ENCODE measurements around the gene ZNF804A. TPM values are rescaled to one million over a fixed set of nuclear protein-coding genes. Genes with fewer than 3 reads are reported as not detected.

Gene ZNF804A
- total and polyA plus RNA-seq, 2 of the 8 experiments (the other 6 are each of a cell fraction or from before 2014, with no cell fraction given) = 0.02 TPM; not detected in 1

DNA sequence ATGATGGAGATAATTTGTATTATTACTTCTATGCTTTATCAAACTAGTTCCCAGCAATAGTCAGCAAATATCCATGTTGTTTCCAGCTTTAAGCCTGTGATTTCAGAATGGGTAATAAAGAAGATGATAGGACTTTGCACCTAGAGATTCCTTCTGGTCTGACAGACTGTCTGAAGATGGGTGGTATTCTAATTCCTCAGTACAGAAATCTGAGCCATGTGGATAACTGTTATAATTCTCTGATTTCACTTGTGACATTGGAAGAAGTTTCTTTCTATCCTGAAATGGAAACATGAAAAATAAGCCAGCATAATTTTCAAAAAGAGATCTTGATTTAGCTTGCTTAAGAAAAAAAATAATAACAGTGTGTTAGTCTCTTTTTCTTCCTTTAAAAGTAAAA lies 130.1 kb downstream of the ZNF804A start:
- H3K4me1 ChIP-seq (replicated peaks in 1 of 4; ENCODE audit: control insufficient read depth in 3 of 4, insufficient read depth in 4 of 4, low read length in 3 of 4) = no peaks in the 10 kb centered on the region
- H3K4ac ChIP-seq (replicated peaks; ENCODE audit: insufficient read length, low read depth, low read length) = no peak overlapping the region
- H3K36me3 ChIP-seq (ENCODE audit: control insufficient read depth in 2 of 4, insufficient read depth in 4 of 4, low read length in 3 of 4) = no peaks in the 10 kb centered on the region
- H3K27me3 ChIP-seq (replicated peaks in 1 of 4; ENCODE audit: control insufficient read depth in 3 of 4, extremely low read depth in 1 of 4, insufficient read depth in 3 of 4, low read length in 3 of 4) = no peaks in the 10 kb centered on the region
- no peaks in the 10 kb centered on the region for H4K20me1 ChIP-seq (replicated peaks in 1 of 2; ENCODE audit: control insufficient read depth in 1 of 2, insufficient read depth in 2 of 2, low read length in 2 of 2)
- H3K9ac ChIP-seq (replicated peaks in 1 of 4; ENCODE audit: extremely low read depth in 1 of 4, low read depth in 3 of 4, low read length in 3 of 4) = no peak overlapping the region
- H3K14ac ChIP-seq (ENCODE audit: insufficient read length) = no peak overlapping the region
- POLR2A ChIA-PET (ENCODE audit: partially characterized antibody) = no interaction called here
- no peaks in the 10 kb centered on the region for H3K79me2 ChIP-seq (ENCODE audit: control insufficient read depth in 1 of 2, insufficient read depth in 2 of 2, low read length in 2 of 2)
- DNase-seq (ENCODE audit: low read depth in 1 of 2, low spot score in 2 of 2) (no peak), FAIRE-seq (no peak)
- H3K27ac ChIP-seq (ENCODE audit: low read depth, low read length) = no peak overlapping the region
- no peak overlapping the region for H2BK12ac ChIP-seq (ENCODE audit: low read depth, low read length)
- no peak overlapping the region for H4K5ac ChIP-seq (ENCODE audit: insufficient read length, low read depth, low read length)
- H3K23ac ChIP-seq (ENCODE audit: insufficient read length) = no peak overlapping the region
- H3K9me3 ChIP-seq (ENCODE audit: insufficient read depth in 2 of 2, low read depth in 1 of 2, low read length in 1 of 2) = no peaks in the 10 kb centered on the region
- H2BK5ac ChIP-seq (ENCODE audit: low read depth, low read length) = no peak overlapping the region
- H3K79me1 ChIP-seq (ENCODE audit: low read depth, low read length) = no peaks in the 10 kb centered on the region
- H2AFZ ChIP-seq (ENCODE audit: low read length) = no peak overlapping the region
- TF ChIP-seq SP4 (IDR thresholded peaks at IDR 0.05; ENCODE audit: low read length) = no peak
- TF ChIP-seq SUZ12 (IDR thresholded peaks at IDR 0.05; ENCODE audit: low read length) = no peak
- no peak for TF ChIP-seq SP2 (IDR thresholded peaks at IDR 0.05; ENCODE audit: low read length)
- no peak for TF ChIP-seq CBX8 (IDR thresholded peaks at IDR 0.05; ENCODE audit: borderline replicate concordance, low read depth, low read length)
- no peak for TF ChIP-seq ZNF274 (IDR thresholded peaks at IDR 0.05; ENCODE audit: borderline replicate concordance, extremely low read depth, low read length)
- TF ChIP-seq RFX5 (IDR thresholded peaks at IDR 0.05; ENCODE audit: borderline replicate concordance, low read depth, low read length) = no peak
- TF ChIP-seq POLR2AphosphoS5 (IDR thresholded peaks at IDR 0.05; ENCODE audit: low read depth, low read length) = no peak
- no peak for TF ChIP-seq TBP (IDR thresholded peaks at IDR 0.05; ENCODE audit: low read depth, low read length)
- TF ChIP-seq NRF1 (IDR thresholded peaks at IDR 0.05; ENCODE audit: low read depth, low read length) = no peak
- no peak for TF ChIP-seq CHD1 (IDR thresholded peaks at IDR 0.05; ENCODE audit: low read depth, low read length)
- TF ChIP-seq CEBPB (IDR thresholded peaks at IDR 0.05; ENCODE audit: low read depth, low read length) = no peak
- no peak for TF ChIP-seq GABPA (IDR thresholded peaks at IDR 0.05; ENCODE audit: borderline replicate concordance, insufficient read depth, low read length)
- H2BK15ac ChIP-seq (ENCODE audit: low read length) = no peak overlapping the region
- H2BK20ac ChIP-seq (ENCODE audit: low read length) = no peak overlapping the region
- H3K4me3 ChIP-seq (ENCODE audit: extremely low read depth in 1 of 4, insufficient read depth in 2 of 4, low read depth in 3 of 4, low read length in 4 of 4) = no peak overlapping the region
- no peak overlapping the region for H3K18ac ChIP-seq (ENCODE audit: extremely low read depth, low read length)
- H3K4me2 ChIP-seq (ENCODE audit: insufficient read depth in 1 of 2, low read depth in 2 of 2, low read length in 2 of 2) = no peak overlapping the region
- CTCF ChIA-PET (ENCODE audit: partially characterized antibody) = no interaction called here
- no peaks in the 10 kb centered on the region for H3K23me2 ChIP-seq (ENCODE audit: low read depth, low read length)
- H2AK5ac ChIP-seq (ENCODE audit: low read depth, low read length) = no peak overlapping the region
- H2BK120ac ChIP-seq (replicated peaks; ENCODE audit: low read depth, low read length) = no peak overlapping the region
- no peak overlapping the region for H4K91ac ChIP-seq (replicated peaks; ENCODE audit: insufficient read length, low read length)
- H3K56ac ChIP-seq (replicated peaks; ENCODE audit: insufficient read length, low read depth, low read length) = no peak overlapping the region
- no peak overlapping the region for H4K8ac ChIP-seq (ENCODE audit: extremely low read depth, insufficient read depth, low read length)

Data from H1 (cell line).